Measurements from ENCODE around the gene SEC61A1.

DNA sequence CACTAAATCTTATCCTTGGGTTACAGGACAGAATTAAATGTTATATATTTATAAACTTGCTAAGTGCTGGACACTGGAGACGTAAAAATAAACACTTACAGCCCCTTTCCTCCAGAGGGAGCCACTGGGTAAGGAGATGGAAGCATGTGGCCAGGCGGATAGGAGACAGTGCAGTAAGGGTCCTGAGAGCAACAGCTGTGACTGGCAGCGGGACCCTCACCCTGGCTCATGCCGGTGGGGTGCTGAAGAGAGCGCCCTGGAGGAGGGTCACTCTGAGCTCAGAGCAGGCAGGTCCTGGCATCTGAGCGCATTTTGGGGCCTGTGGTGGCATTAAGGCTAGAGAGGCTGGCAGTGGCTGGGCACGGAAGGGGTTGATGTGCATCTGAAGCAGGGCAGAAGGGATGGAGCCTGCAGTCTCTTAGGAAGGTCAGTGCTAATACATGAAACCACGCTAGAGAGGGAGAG is 16.0 kb downstream of the SEC61A1 start:
- TF ChIP-seq, protein P1, sequence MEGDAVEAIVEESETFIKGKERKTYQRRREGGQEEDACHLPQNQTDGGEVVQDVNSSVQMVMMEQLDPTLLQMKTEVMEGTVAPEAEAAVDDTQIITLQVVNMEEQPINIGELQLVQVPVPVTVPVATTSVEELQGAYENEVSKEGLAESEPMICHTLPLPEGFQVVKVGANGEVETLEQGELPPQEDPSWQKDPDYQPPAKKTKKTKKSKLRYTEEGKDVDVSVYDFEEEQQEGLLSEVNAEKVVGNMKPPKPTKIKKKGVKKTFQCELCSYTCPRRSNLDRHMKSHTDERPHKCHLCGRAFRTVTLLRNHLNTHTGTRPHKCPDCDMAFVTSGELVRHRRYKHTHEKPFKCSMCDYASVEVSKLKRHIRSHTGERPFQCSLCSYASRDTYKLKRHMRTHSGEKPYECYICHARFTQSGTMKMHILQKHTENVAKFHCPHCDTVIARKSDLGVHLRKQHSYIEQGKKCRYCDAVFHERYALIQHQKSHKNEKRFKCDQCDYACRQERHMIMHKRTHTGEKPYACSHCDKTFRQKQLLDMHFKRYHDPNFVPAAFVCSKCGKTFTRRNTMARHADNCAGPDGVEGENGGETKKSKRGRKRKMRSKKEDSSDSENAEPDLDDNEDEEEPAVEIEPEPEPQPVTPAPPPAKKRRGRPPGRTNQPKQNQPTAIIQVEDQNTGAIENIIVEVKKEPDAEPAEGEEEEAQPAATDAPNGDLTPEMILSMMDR (IDR thresholded peaks at IDR 0.05; ENCODE audit: insufficient read depth, low read depth, low read length), result peak; percentile 54
- no peak for TF ChIP-seq EZH2 (IDR thresholded peaks at IDR 0.05; ENCODE audit: insufficient read depth, low read length)

All from astrocyte (in vitro differentiated cells and primary cell).